Stimulated activated CD4-positive, alpha-beta T cell treated with anti-CD3 and anti-CD28 coated beads, Interleukin-4, amount 100 ng/mL, for 4 hours (primary cell): ENCODE measurements around the gene NNAT.
"Not testable (repeated sequence)": the region's sequence is repeated elsewhere in the genome, so short reads cannot be mapped to it uniquely, and the experiment has no call there.

Experiments used
- DNase-seq, 2 experiments: peaks; one replicate each; pipeline ENCODE4 v3.0.0-alpha.2; 2020

NNAT gene

GRCh38 chr20:37521061-37521771 lies at the start of gene NNAT:
Gene NNAT (plus strand): TSS chr20:37521250. CDS start chr20:37521332, 82 bp downstream.
- peak in 1 of 2 experiments; percentile 7 for DNase-seq

GRCh38 chr20:37471741-37472235 lies 49.3 kb upstream of the NNAT start:
- DNase-seq = no peak

- DNase-seq = not testable (repeated sequence)
These were observed 48.6 kb upstream of the NNAT start for GRCh38 chr20:37472435-37472834.

- no peak for DNase-seq
These were observed 47.6 kb upstream of the NNAT start for GRCh38 chr20:37473249-37474000.

GRCh38 chr20:37474386-37474785 lies 46.7 kb upstream of the NNAT start:
- no peak for DNase-seq

GRCh38 chr20:37475252-37475651 lies 45.8 kb upstream of the NNAT start:
- no peak for DNase-seq

GRCh38 chr20:37477041-37477440 lies 44.0 kb upstream of the NNAT start:
- no peak for DNase-seq

- DNase-seq = no peak
These were observed 41.8 kb upstream of the NNAT start for GRCh38 chr20:37479266-37479665.

- DNase-seq = no peak
These were observed 40.9 kb upstream of the NNAT start for GRCh38 chr20:37479925-37480691.

GRCh38 chr20:37480919-37481318 lies 40.1 kb upstream of the NNAT start:
- DNase-seq = no peak

GRCh38 chr20:37481610-37482009 lies 39.4 kb upstream of the NNAT start:
- DNase-seq = no peak

- DNase-seq = no peak
These were observed 36.7 kb upstream of the NNAT start for GRCh38 chr20:37484331-37484730.

GRCh38 chr20:37486209-37486608 lies 34.8 kb upstream of the NNAT start:
- DNase-seq = not testable (repeated sequence)

GRCh38 chr20:37490663-37491350 lies 30.2 kb upstream of the NNAT start:
- no peak for DNase-seq

- DNase-seq = no peak
These were observed 28.9 kb upstream of the NNAT start for GRCh38 chr20:37492096-37492625.

- no peak for DNase-seq
These were observed 28.1 kb upstream of the NNAT start for GRCh38 chr20:37492945-37493344.

GRCh38 chr20:37494301-37494700 lies 26.7 kb upstream of the NNAT start:
- DNase-seq = no peak

- no peak for DNase-seq
These were observed 26.3 kb upstream of the NNAT start for GRCh38 chr20:37494796-37495195.

- no peak for DNase-seq
These were observed 22.9 kb upstream of the NNAT start for GRCh38 chr20:37498066-37498665.

- DNase-seq = no peak
These were observed 20.7 kb upstream of the NNAT start for GRCh38 chr20:37500311-37500710.

GRCh38 chr20:37501940-37502339 lies 19.1 kb upstream of the NNAT start:
- DNase-seq = no peak

- DNase-seq = no peak
These were observed 18.4 kb upstream of the NNAT start for GRCh38 chr20:37502654-37503053.
